ENCODE data around the gene ID4.

Gene ID4, protein sequence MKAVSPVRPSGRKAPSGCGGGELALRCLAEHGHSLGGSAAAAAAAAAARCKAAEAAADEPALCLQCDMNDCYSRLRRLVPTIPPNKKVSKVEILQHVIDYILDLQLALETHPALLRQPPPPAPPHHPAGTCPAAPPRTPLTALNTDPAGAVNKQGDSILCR

DNA sequence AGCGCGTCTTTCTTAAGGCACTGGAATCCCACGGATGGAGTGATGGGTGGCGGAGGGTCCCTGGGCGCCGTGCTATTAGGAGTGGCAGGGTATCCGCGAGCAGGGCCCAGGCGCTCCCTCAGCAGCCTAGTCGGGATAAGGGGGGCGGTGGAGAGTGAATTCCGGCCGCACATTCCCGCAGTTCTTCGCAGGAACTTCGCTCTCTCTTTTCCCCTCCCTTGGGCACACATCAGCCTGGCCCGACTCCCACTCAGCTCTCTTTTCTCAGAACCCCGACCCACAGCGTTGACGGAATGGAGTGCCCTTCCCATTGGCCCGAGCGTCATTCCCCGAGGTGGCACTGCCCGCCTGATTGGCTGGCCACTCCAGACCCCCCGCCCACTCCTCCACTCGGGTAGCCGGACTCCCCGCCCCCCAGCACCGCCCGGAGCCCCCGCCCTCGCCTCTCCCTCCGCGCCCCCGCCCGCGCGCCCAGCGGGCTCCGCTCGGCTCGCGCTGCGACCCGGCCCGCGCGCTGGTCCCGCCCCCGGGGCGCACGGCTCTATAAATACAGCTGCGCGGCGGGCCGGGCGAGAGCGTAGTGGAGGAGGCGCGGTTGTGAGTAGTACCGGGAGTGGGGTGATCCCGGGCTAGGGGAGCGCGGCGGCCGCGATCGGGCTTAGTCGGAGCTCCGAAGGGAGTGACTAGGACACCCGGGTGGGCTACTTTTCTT is at the start of gene ID4:
ID4 (plus strand) TSS at position 572 of the 712 bp plus-strand sequence. CDS start 385 bp downstream, outside the sequence.
- DNase-seq (ENCODE audit: extremely low read depth, low read depth): peak; percentile 94
- TF ChIP-seq CTCF (IDR thresholded peaks at IDR 0.05; ENCODE audit: low read depth, low read length): no peak

DNA sequence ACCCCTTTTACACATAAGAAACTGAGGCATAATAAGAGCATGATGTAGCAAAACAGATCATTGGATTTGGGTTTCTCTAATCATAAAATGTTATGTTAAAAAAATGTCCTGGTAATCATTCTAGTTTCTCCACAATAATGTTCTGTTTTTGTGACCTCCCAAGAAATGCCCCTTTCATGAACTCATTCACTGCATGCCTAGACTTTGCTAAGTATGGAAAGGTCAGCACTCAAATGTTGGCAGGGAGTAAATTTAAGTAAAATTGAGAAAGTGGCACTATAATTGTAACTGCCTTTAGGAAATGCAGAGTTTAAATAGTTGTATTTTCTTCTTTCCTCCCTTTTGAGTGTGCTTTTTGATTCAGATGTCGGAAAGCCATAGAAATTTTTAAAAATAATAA is 48.5 kb upstream of the ID4 start:
- DNase-seq (ENCODE audit: extremely low read depth, low read depth): no peak
- no peak for TF ChIP-seq CTCF (IDR thresholded peaks at IDR 0.05; ENCODE audit: low read depth, low read length)

DNA sequence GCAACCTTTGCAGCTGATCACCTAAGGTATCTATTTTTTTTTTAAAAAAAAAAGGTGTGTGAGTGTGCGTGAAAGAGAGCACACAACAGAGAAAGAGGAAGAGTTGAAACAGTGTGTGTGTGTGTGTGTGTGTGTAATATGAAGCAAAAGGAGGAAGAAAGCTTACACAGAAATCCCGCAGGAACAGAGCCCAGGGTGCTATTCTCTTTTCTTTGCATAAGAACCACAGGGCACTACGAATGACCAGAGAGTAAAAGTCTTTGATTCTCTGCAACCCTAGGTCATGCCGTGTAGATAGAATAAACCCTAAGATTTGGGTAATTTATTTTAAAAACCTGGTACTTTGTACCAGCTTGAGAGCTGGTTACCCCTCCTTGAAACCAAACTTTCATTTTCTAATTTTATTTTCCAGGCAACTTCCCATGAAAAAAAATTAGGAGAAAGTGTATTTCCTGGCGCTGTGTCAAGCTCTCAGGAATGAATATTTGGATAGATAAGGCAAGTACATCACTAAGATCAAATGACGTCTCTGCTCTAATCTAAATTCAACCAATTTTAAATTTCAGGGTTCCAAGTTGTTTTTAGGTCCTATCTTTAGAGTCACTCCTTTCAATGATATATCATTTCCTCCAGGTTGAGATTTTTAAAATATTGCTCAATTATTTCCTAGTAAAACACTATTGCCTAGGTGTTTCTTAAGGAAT is 47.9 kb upstream of the ID4 start:
- no peak for DNase-seq (ENCODE audit: extremely low read depth, low read depth)
- no peak for TF ChIP-seq CTCF (IDR thresholded peaks at IDR 0.05; ENCODE audit: low read depth, low read length)

- no peak for DNase-seq (ENCODE audit: extremely low read depth, low read depth)
- no peak for TF ChIP-seq CTCF (IDR thresholded peaks at IDR 0.05; ENCODE audit: low read depth, low read length)
These were observed 45.9 kb upstream of the ID4 start for GRCh38 chr6:19791267-19791666.

GRCh38 chr6:19795211-19795610 is 42.0 kb upstream of the ID4 start:
- no peak for DNase-seq (ENCODE audit: extremely low read depth, low read depth)
- TF ChIP-seq CTCF (IDR thresholded peaks at IDR 0.05; ENCODE audit: low read depth, low read length): no peak

DNA sequence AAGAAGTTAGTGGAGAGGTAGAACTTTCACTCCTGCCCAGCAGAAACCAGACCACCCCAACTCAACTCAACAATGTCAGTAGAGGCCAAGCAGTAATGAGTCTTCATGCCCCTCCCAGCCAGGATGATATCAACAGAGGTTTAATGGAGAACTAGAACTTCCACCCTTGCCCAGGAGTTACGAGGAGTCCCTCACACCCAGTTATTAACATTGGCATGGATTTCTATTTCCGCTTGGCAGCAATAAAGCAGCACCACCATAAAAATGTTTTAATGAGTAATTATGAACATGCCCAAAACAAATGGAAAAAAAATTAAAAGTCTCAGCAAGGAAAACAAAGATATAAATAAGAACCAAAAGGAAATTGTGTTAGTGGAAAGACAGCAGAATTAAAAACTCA is 40.7 kb upstream of the ID4 start:
- no peak for TF ChIP-seq CTCF (IDR thresholded peaks at IDR 0.05; ENCODE audit: low read depth, low read length)
- DNase-seq (ENCODE audit: extremely low read depth, low read depth): no peak

DNA sequence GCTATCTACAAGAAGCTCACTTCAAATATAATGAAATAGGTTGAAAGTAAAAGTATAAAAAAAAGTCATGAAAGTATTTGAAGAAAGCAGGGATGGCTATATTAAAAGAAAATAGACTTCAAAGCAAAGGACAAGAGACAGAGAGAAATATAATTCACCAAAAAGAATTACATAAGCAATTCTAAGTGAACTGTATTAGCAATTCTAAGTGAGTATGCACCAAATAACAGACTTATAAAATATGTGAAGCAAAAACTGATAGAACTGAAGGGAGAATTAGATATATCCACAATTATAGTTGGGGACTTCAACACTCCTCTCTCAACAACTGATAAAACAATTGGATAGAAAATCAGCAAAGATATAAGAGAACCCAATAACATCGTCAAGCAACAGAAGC is 38.8 kb upstream of the ID4 start:
- TF ChIP-seq CTCF (IDR thresholded peaks at IDR 0.05; ENCODE audit: low read depth, low read length): no peak
- no peak for DNase-seq (ENCODE audit: extremely low read depth, low read depth)

Measured in AG09319 (cell line).